IPS-20b (cell line): Measurements from ENCODE around the gene CCL27.
A peak's percentile ranks its signal among the peaks of the same experiment; 100 is the strongest.

ENCODE experiments used
- H3K27ac ChIP-seq: one replicate; pipeline ENCODE4 v1.5.1; 2013; ENCODE audit warnings: low read length
- H3K27me3 ChIP-seq: 2 replicates; pipeline ENCODE4 v1.6.1; 2013; ENCODE audit warnings: mild to moderate bottlenecking, low read length, inconsistent platforms; ENCODE audit not compliant: insufficient read depth
- H3K36me3 ChIP-seq: 2 replicates; pipeline ENCODE4 v1.6.1; 2013; ENCODE audit warnings: low read depth, mild to moderate bottlenecking, inconsistent platforms, low read length, moderate library complexity; ENCODE audit not compliant: insufficient read depth
- H3K4me1 ChIP-seq: 2 replicates; pipeline ENCODE4 v1.6.1; 2013; ENCODE audit warnings: mild to moderate bottlenecking, control low read depth, inconsistent platforms, low read length, moderate library complexity; ENCODE audit not compliant: insufficient read depth
- H3K4me3 ChIP-seq: 2 replicates; pipeline ENCODE4 v1.5.1; 2013; ENCODE audit warnings: mild to moderate bottlenecking, low read length, inconsistent platforms
- H3K9ac ChIP-seq: 2 replicates; pipeline ENCODE4 v1.6.1; 2013; ENCODE audit warnings: low read depth, mild to moderate bottlenecking, inconsistent platforms, low read length, moderate library complexity
- H3K9me3 ChIP-seq: 2 replicates; pipeline ENCODE4 v1.6.1; 2013; ENCODE audit warnings: mild to moderate bottlenecking, low read depth, low read length, inconsistent platforms; ENCODE audit not compliant: insufficient read depth

CCL27 gene

GRCh38 chr9:34633166-34633565 is 29.3 kb downstream of the CCL27 start:
- Histone ChIP-seq H3K4me3 (no peak overlapping the region), H3K36me3 (peaks cover 11% of the 10 kb centered on the region), H3K27ac (no peak overlapping the region), H3K27me3 (peaks cover 58% of the 10 kb centered on the region), H3K9me3 (no peaks in the 10 kb centered on the region), H3K9ac (no peak overlapping the region), H3K4me1 (peaks cover 4% of the 10 kb centered on the region; the same call in 1 of the 2 replicates)

- Histone ChIP-seq H3K4me1 (0 out of 2 replicates have a peak, but pooled peaks cover 3% of the 10 kb centered on the region), H3K9ac (no peak overlapping the region)
Observed at GRCh38 chr9:34630402-34631154, 31.9 kb downstream of the CCL27 start.

GRCh38 chr9:34629491-34629808 is 33.0 kb downstream of the CCL27 start:
- H3K27me3 ChIP-seq = peaks cover 86% of the 10 kb centered on the region
- no peaks in the 10 kb centered on the region for H3K36me3 ChIP-seq
- peak overlapping the region; percentile 54 for H3K4me3 ChIP-seq
- no peak overlapping the region for H3K27ac ChIP-seq
- no peaks in the 10 kb centered on the region for H3K9me3 ChIP-seq
- peaks cover 3% of the 10 kb centered on the region; the same call in 1 of the 2 replicates for H3K4me1 ChIP-seq
- H3K9ac ChIP-seq = no peak overlapping the region

More at GRCh38 chr9:34630402-34631154, 31.9 kb downstream of the CCL27 start:
- Histone ChIP-seq H3K9me3 (no peaks in the 10 kb centered on the region), H3K36me3 (peaks cover 9% of the 10 kb centered on the region), H3K4me3 (no peak overlapping the region), H3K27ac (no peak overlapping the region), H3K27me3 (peaks cover 75% of the 10 kb centered on the region)

GRCh38 chr9:34628656-34629490 is 33.6 kb downstream of the CCL27 start, which contains the start of gene ARID3C:
ARID3C (minus strand) TSS chr9:34629066; CDS start chr9:34628014, 1,052 bp downstream.
- peaks cover 5% of the 10 kb centered on the region; the same call in 1 of the 2 replicates for H3K4me1 ChIP-seq
- no peaks in the 10 kb centered on the region for H3K36me3 ChIP-seq
- H3K27ac ChIP-seq = no peak within 1 kb of the TSS
- H3K4me3 ChIP-seq = peak within 1 kb of the TSS; percentile 54
- H3K9ac ChIP-seq = no peak within 1 kb of the TSS
- H3K27me3 ChIP-seq = peaks cover 92% of the 10 kb centered on the region
- H3K9me3 ChIP-seq = no peaks in the 10 kb centered on the region

GRCh38 chr9:34627716-34628655 is 34.5 kb downstream of the CCL27 start:
- no peaks in the 10 kb centered on the region for H3K36me3 ChIP-seq
- peaks cover 5% of the 10 kb centered on the region; the same call in 1 of the 2 replicates for H3K4me1 ChIP-seq
- H3K4me3 ChIP-seq = peak overlapping the region; percentile 54
- H3K9ac ChIP-seq = no peak overlapping the region
- H3K9me3 ChIP-seq = no peaks in the 10 kb centered on the region
- H3K27ac ChIP-seq = no peak overlapping the region
- peaks cover 100% of the 10 kb centered on the region for H3K27me3 ChIP-seq

GRCh38 chr9:34625186-34625486 is 37.3 kb downstream of the CCL27 start:
- Histone ChIP-seq H3K36me3 (no peaks in the 10 kb centered on the region), H3K9me3 (no peaks in the 10 kb centered on the region), H3K27ac (no peak overlapping the region), H3K4me3 (no peak overlapping the region), H3K27me3 (peaks cover 86% of the 10 kb centered on the region), H3K4me1 (peaks cover 5% of the 10 kb centered on the region; the same call in 1 of the 2 replicates), H3K9ac (no peak overlapping the region; the same call in 1 of the 2 replicates)

GRCh38 chr9:34624475-34625185 is 37.8 kb downstream of the CCL27 start:
- Histone ChIP-seq H3K9ac (peak overlapping the region; percentile 48; the same call in 1 of the 2 replicates), H3K9me3 (no peaks in the 10 kb centered on the region), H3K27ac (no peak overlapping the region), H3K36me3 (no peaks in the 10 kb centered on the region), H3K4me1 (peaks cover 6% of the 10 kb centered on the region; the same call in 1 of the 2 replicates), H3K4me3 (peak overlapping the region; percentile 47; the same call in 1 of the 2 replicates), H3K27me3 (peaks cover 80% of the 10 kb centered on the region)

- Histone ChIP-seq H3K4me3 (no peak overlapping the region), H3K4me1 (peaks cover 8% of the 10 kb centered on the region; the same call in 1 of the 2 replicates), H3K27me3 (peaks cover 70% of the 10 kb centered on the region), H3K9ac (no peak overlapping the region), H3K27ac (no peak overlapping the region), H3K36me3 (no peaks in the 10 kb centered on the region), H3K9me3 (no peaks in the 10 kb centered on the region)
Observed at GRCh38 chr9:34623374-34624235, 38.9 kb downstream of the CCL27 start.

GRCh38 chr9:34620061-34620994 is 42.1 kb downstream of the CCL27 start, which contains the start of gene DCTN3:
DCTN3 (minus strand) TSS chr9:34620495; CDS start chr9:34620464, 31 bp downstream.
- H3K27me3 ChIP-seq = peaks cover 37% of the 10 kb centered on the region
- 0 out of 2 replicates have a peak, but pooled peaks cover 3% of the 10 kb centered on the region for H3K36me3 ChIP-seq
- H3K4me3 ChIP-seq = peak within 1 kb of the TSS; percentile 75
- H3K9ac ChIP-seq = peak within 1 kb of the TSS; percentile 39; the same call in 1 of the 2 replicates
- no peaks in the 10 kb centered on the region for H3K9me3 ChIP-seq
- no peak within 1 kb of the TSS for H3K27ac ChIP-seq
- peaks cover 5% of the 10 kb centered on the region; the same call in 1 of the 2 replicates for H3K4me1 ChIP-seq
